H9 (cell line): Measurements from ENCODE around the gene RCAN1. TPM values are rescaled to one million over a fixed set of nuclear protein-coding genes. Genes with fewer than 3 reads are reported as not detected.

Source experiments
- DNase-seq: peaks from one replicate; pipeline ENCODE4 v3.0.0-alpha.2; 2017
- H2AFZ ChIP-seq: one replicate; pipeline ENCODE4 v1.6.1; 2013; ENCODE audit warnings: mild to moderate bottlenecking, low read length, control low read depth, moderate library complexity
- H2AK5ac ChIP-seq: 2 replicates; pipeline ENCODE4 v1.6.1; 2013; ENCODE audit warnings: low read length, control low read depth, mixed read lengths; ENCODE audit not compliant: insufficient read length
- H2BK120ac ChIP-seq: one replicate; pipeline ENCODE4 v1.6.1; 2013; ENCODE audit warnings: low read depth, mild to moderate bottlenecking, low read length, control low read depth, inconsistent platforms; ENCODE audit not compliant: poor library complexity, severe bottlenecking
- H2BK12ac ChIP-seq: 2 replicates; pipeline ENCODE4 v1.6.1; 2013; ENCODE audit warnings: low read length, control low read depth, mixed read lengths, low read depth; ENCODE audit not compliant: insufficient read length
- H2BK15ac ChIP-seq: 2 replicates; pipeline ENCODE4 v1.6.1; 2013; ENCODE audit warnings: low read depth, low read length, control low read depth
- H2BK20ac ChIP-seq: one replicate; pipeline ENCODE4 v1.6.1; 2013; ENCODE audit warnings: low read depth, mild to moderate bottlenecking, low read length, control low read depth, inconsistent platforms; ENCODE audit not compliant: poor library complexity, severe bottlenecking
- H2BK5ac ChIP-seq: 2 replicates; pipeline ENCODE4 v1.6.1; 2013; ENCODE audit warnings: low read length, control low read depth, mixed read lengths; ENCODE audit not compliant: insufficient read length
- H3K14ac ChIP-seq: 2 replicates; pipeline ENCODE4 v1.6.1; 2013; ENCODE audit warnings: low read length, control low read depth; ENCODE audit not compliant: insufficient read depth
- H3K18ac ChIP-seq: 2 replicates; pipeline ENCODE4 v1.6.1; 2013; ENCODE audit warnings: low read depth, mild to moderate bottlenecking, mixed read lengths, low read length, control low read depth; ENCODE audit not compliant: insufficient read length
- H3K23ac ChIP-seq: 2 replicates; pipeline ENCODE4 v1.6.1; 2013; ENCODE audit warnings: low read length, control low read depth, mixed read lengths, low read depth; ENCODE audit not compliant: insufficient read length
- H3K23me2 ChIP-seq: 2 replicates; pipeline ENCODE4 v1.6.1; 2013; ENCODE audit warnings: low read depth, mild to moderate bottlenecking, mixed read lengths, low read length, control low read depth; ENCODE audit not compliant: insufficient read length, poor library complexity, severe bottlenecking
- H3K27ac ChIP-seq: 2 replicates; pipeline ENCODE4 v1.5.1; 2013; ENCODE audit warnings: low read length, control low read depth, mixed read lengths, low read depth; ENCODE audit not compliant: insufficient read length
- H3K27me3 ChIP-seq: 2 replicates; pipeline ENCODE4 v1.6.1; 2013; ENCODE audit warnings: low read length, control low read depth, inconsistent platforms; ENCODE audit not compliant: insufficient read depth
- H3K4ac ChIP-seq: 2 replicates; pipeline ENCODE4 v1.6.1; 2013; ENCODE audit warnings: low read depth, mild to moderate bottlenecking, control low read depth, inconsistent platforms, low read length, moderate library complexity
- H3K4me1 ChIP-seq: 2 replicates; pipeline ENCODE4 v1.6.1; 2013; ENCODE audit warnings: low read length, control low read depth, inconsistent platforms; ENCODE audit not compliant: insufficient read depth
- H3K4me2 ChIP-seq: 2 replicates; pipeline ENCODE4 v1.6.1; 2013; ENCODE audit warnings: low read length, control low read depth, mixed read lengths; ENCODE audit not compliant: insufficient read length, insufficient read depth
- H3K56ac ChIP-seq: 2 replicates; pipeline ENCODE4 v1.6.1; 2013; ENCODE audit warnings: low read depth, mild to moderate bottlenecking, mixed read lengths, low read length, control low read depth; ENCODE audit not compliant: insufficient read length
- H3K79me1 ChIP-seq: 2 replicates; pipeline ENCODE4 v1.6.1; 2013; ENCODE audit warnings: low read depth, mild to moderate bottlenecking, moderate library complexity, low read length, control low read depth, inconsistent platforms; ENCODE audit not compliant: insufficient read depth, poor library complexity, severe bottlenecking
- H3K79me2 ChIP-seq: 2 replicates; pipeline ENCODE4 v1.6.1; 2013; ENCODE audit warnings: low read length, control low read depth, inconsistent platforms; ENCODE audit not compliant: insufficient read depth
- H3K9ac ChIP-seq: 2 replicates; pipeline ENCODE4 v1.6.1; 2013; ENCODE audit warnings: low read length, control low read depth, mixed read lengths; ENCODE audit not compliant: insufficient read length; ENCODE audit errors: extremely low read depth
- H3K9me3 ChIP-seq: one replicate; pipeline ENCODE4 v1.6.1; 2013; ENCODE audit warnings: low read depth, low read length, inconsistent platforms; ENCODE audit not compliant: control insufficient read depth
- H3T11ph ChIP-seq: one replicate; pipeline ENCODE4 v1.6.1; 2013; ENCODE audit warnings: mild to moderate bottlenecking, low read length, control low read depth, inconsistent platforms
- H4K20me1 ChIP-seq: one replicate; pipeline ENCODE4 v1.6.1; 2013; ENCODE audit not compliant: control insufficient read depth, insufficient read length, insufficient read depth
- H4K5ac ChIP-seq: 2 replicates; pipeline ENCODE4 v1.6.1; 2013; ENCODE audit warnings: low read depth, mild to moderate bottlenecking, mixed read lengths, low read length, control low read depth; ENCODE audit not compliant: insufficient read length
- H4K8ac ChIP-seq: replicated peaks from 2 replicates; pipeline ENCODE4 v1.6.1; 2013; ENCODE audit warnings: low read length, control low read depth, mixed read lengths, low read depth; ENCODE audit not compliant: insufficient read length
- H4K91ac ChIP-seq: 2 replicates; pipeline ENCODE4 v1.6.1; 2013; ENCODE audit warnings: low read depth, mild to moderate bottlenecking, moderate library complexity, mixed read lengths, low read length, control low read depth; ENCODE audit not compliant: insufficient read length
- H3K27ac Mint-ChIP-seq, 3 experiments: 2 replicates in 2 of 3; 3 replicates in 1 of 3; pipeline ENCODE4 v1.8.0; 2020 to 2021; ENCODE audit warnings: mixed read lengths in 3 of 3, mild to moderate bottlenecking in 1 of 3, moderate library complexity in 1 of 3
- H3K27me3 Mint-ChIP-seq: 2 replicates; pipeline ENCODE4 v1.8.0; 2021; ENCODE audit warnings: low read depth, mild to moderate bottlenecking, moderate library complexity, mixed read lengths
- H3K36me3 Mint-ChIP-seq, 3 experiments: 2 replicates in 2 of 3; 3 replicates in 1 of 3; pipeline ENCODE4 v1.8.0; 2020 to 2021; ENCODE audit warnings: low read depth in 3 of 3, mixed read lengths in 3 of 3; ENCODE audit not compliant: insufficient read depth in 1 of 3
- H3K4me1 Mint-ChIP-seq, 2 experiments: 2 replicates each; pipeline ENCODE4 v1.8.0; 2020; ENCODE audit warnings: mixed read lengths in 2 of 2
- H3K4me3 Mint-ChIP-seq, 2 experiments: 2 replicates in 1 of 2; 3 replicates in 1 of 2; pipeline ENCODE4 v1.8.0; 2020 to 2021; ENCODE audit warnings: mild to moderate bottlenecking in 2 of 2, mixed read lengths in 2 of 2, moderate library complexity in 1 of 2
- H3K9me3 Mint-ChIP-seq, 2 experiments: 2 replicates in 1 of 2; 3 replicates in 1 of 2; pipeline ENCODE4 v1.8.0; 2020; ENCODE audit warnings: mild to moderate bottlenecking in 2 of 2, mixed read lengths in 2 of 2, moderate library complexity in 1 of 2
- CTCF ChIP-seq: fragments of 200-600 bp; sonication (generic); conservative IDR thresholded peaks from 3 replicates; pipeline ENCODE4 v1.8.0; 2021; ENCODE audit warnings: antibody characterized with exemption, mild to moderate bottlenecking
- WGBS: extraction: QIAGEN DNeasy Blood & Tissue Kit; methylation state at CpG from one replicate; pipeline ENCODE4 v1.1.7; 2013; ENCODE audit warnings: missing lambda C conversion rate, low lambda C conversion rate, mixed read lengths; ENCODE audit not compliant: insufficient read length; ENCODE audit errors: extremely low coverage; 5-methylcytosine and 5-hydroxymethylcytosine counted together
- total RNA-seq: library from RNA; stranded (reverse); gene quantifications from 2 replicates; pipeline ENCODE4 v1.2.1, GENCODE V29; 2021

Gene RCAN1
- total RNA-seq, 1 experiment from 2014 or later: 7.0 TPM

DNA sequence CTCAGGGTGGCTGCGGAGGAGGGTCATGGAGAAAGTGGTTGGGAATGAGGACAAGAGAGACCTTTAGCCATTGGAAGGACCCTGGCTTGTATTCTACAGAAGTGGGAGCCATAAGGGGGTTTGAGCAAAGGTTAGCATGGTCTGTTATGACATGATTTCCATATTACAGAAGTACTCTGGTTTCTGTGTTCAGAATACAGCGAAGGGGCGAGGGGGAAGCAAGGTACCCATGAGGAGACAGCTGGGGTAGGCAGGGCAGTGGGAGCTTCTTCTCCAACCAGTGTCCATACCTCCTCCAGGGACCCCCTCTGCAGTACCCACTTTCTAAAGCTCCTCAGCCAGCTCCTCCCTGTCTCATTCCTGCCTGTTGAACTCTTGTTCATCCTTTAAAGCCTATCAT is 81.0 kb downstream of the RCAN1 start:
- H3K36me3 Mint-ChIP-seq: no peaks in the 10 kb centered on the region; a peak in 1 of 7 replicates
- H3K9ac ChIP-seq: no peak overlapping the region
- H2AK5ac ChIP-seq: no peak overlapping the region
- H3T11ph ChIP-seq: no peak overlapping the region
- H3K14ac ChIP-seq: no peak overlapping the region
- H3K9me3 ChIP-seq: no peaks in the 10 kb centered on the region
- H3K27ac Mint-ChIP-seq: 0 out of 7 replicates have a peak overlapping the region, but pooled peaks of 1 of the 3 experiments have one; percentile 19
- H2BK120ac ChIP-seq: no peak overlapping the region
- H3K27me3 Mint-ChIP-seq: peaks cover 2% of the 10 kb centered on the region; the same call in 1 of the 2 replicates
- no peak overlapping the region for H3K4me3 Mint-ChIP-seq
- H4K5ac ChIP-seq: no peak overlapping the region
- H3K18ac ChIP-seq: no peak overlapping the region
- no peak overlapping the region for H2BK15ac ChIP-seq
- H2BK20ac ChIP-seq: no peak overlapping the region
- no peak overlapping the region for H3K4me2 ChIP-seq
- H3K79me2 ChIP-seq: no peaks in the 10 kb centered on the region
- DNase-seq: no peak
- no peak overlapping the region for H3K23ac ChIP-seq
- peak overlapping the region; percentile 10 for H4K8ac ChIP-seq
- no peak overlapping the region for H3K4ac ChIP-seq
- no peak overlapping the region for H3K27ac ChIP-seq
- H3K4me1 Mint-ChIP-seq: peaks cover 11 to 12% of the 10 kb centered on the region in 2 experiments
- no peak overlapping the region for H3K56ac ChIP-seq
- H2BK12ac ChIP-seq: no peak overlapping the region
- no peaks in the 10 kb centered on the region for H4K20me1 ChIP-seq
- H3K4me1 ChIP-seq: peaks cover 2% of the 10 kb centered on the region; the same call in 1 of the 2 replicates
- TF ChIP-seq CTCF: no peak
- H3K23me2 ChIP-seq: no peaks in the 10 kb centered on the region
- no CpG with 5 or more reads among the region's 3 CpGs for WGBS
- H2AFZ ChIP-seq: no peak overlapping the region
- no peak overlapping the region for H2BK5ac ChIP-seq
- H3K27me3 ChIP-seq: no peaks in the 10 kb centered on the region
- H3K79me1 ChIP-seq: no peaks in the 10 kb centered on the region
- no peaks in the 10 kb centered on the region; a peak in 2 of 5 replicates for H3K9me3 Mint-ChIP-seq
- no peak overlapping the region for H4K91ac ChIP-seq
